SIG-M5 (cell line): ENCODE results near the gene CIZ1.

ENCODE experiments used
- DNase-seq: peaks from one replicate; lab custom pipeline; 2025; lab: John Stamatoyannopoulos, UW

The CIZ1 gene

DNA sequence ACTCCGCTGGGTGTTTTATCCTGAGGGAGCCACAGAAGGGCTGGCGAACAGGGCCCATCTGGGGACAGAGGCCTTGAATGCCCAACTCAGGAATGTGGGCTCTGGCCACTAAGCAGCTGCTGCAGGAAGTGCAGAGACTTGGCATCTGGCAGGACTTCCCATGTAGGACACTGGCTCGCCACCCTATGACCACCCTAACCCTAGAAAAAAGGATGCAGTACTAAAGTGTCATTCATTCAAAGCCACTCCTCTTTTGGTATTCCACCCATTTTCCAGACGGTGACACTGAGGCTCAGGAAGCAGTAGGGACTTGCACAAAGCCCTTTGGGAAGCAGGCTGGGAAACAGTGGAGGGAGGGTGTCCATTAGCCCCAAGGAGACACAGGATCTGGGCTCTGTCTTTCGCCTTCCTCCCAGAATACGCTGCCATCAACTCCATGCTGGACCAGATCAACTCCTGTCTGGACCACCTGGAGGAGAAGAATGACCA lies 28.3 kb downstream of the CIZ1 start:
- DNase-seq = no peak

DNA sequence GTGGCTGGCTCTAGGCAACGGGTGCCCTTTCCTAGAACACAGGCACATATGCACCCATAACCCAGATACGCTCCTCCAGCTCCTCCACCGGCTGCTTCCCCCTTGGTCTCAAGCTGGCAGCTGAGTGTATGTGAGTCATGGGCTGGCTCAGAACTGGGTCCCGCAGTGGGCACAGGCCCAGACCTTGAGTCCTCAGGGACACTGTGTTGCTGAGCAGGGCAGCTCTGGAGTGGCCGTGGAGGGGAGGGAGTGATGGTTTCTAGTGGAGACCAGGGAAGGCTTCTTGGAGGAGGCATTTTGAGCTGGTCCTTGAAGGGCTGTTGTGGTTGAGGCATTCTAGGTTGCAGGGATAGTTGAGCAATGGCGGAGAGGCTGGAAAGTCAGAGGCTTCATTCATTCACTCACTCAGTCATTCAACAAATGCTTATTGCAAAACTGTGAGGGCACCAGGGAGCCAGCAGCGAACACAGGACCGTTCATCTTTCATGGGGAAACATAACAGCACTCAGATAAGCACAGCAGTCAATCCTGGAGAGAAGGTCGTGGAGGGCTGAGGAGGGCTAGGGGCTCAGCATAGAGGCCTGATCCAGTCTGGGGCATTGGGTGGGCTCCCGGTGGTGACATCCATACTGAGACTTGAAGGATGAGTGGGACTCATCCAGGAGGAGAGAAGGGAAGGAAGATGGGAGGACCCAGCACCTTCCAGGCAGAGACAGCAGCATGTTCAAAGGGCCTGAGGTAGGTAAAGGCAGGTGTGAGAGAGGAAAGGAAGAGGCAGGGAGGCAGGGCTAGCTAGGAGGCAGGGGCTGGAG lies 29.0 kb downstream of the CIZ1 start:
- DNase-seq = no peak

DNA sequence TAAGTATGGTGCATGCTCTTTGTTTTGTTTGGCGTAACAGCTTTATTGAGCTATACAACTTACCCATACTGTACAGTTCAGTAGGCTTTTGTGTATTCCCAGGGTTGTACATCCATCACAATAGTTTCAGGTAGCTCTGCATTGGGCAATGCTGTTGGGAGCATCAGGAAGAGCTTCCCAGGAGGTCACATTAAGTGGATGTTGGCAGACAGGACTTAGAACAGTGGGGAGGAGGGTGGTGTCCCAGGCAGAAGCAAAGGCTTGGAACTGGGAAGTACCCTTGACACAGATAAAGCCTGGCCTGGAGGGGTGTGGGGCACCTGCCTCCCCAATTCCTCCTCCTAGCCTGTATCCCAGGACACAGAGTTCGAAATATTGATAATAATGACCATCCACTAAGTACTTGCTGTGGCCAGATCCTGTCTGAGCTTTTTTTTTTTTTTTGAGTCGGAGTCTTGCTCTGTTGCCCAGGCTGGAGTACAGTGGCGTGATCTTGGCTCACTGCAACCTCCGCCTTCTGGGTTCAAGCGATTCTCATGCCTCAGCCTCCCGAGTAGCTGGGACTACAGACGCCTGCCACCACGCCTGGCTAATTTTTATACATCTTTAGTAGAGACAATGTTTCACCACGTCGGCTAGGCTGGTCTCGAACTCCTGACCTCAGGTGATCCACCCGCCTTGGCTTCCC lies 30.0 kb downstream of the CIZ1 start:
- DNase-seq = no peak

DNA sequence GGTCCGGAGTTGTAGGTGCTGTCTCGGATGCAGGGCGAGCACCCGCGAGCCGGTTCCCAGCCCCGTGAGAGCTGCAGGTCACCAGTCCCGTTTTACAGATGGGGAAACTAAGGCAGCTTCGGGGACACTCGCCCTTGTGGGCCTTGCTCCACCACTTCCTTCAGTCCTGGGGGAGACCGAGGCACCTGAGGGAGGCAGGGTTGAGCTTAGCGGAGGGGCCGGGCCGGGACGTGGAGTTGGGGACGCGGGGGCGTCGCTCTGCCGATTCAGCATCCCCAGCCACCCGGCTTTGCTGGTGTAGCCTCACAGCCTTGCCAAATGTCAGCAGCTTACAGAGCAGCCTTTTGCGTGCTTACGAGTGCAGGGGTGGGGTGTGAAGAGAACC lies 30.8 kb downstream of the CIZ1 start:
- DNase-seq = no peak

DNA sequence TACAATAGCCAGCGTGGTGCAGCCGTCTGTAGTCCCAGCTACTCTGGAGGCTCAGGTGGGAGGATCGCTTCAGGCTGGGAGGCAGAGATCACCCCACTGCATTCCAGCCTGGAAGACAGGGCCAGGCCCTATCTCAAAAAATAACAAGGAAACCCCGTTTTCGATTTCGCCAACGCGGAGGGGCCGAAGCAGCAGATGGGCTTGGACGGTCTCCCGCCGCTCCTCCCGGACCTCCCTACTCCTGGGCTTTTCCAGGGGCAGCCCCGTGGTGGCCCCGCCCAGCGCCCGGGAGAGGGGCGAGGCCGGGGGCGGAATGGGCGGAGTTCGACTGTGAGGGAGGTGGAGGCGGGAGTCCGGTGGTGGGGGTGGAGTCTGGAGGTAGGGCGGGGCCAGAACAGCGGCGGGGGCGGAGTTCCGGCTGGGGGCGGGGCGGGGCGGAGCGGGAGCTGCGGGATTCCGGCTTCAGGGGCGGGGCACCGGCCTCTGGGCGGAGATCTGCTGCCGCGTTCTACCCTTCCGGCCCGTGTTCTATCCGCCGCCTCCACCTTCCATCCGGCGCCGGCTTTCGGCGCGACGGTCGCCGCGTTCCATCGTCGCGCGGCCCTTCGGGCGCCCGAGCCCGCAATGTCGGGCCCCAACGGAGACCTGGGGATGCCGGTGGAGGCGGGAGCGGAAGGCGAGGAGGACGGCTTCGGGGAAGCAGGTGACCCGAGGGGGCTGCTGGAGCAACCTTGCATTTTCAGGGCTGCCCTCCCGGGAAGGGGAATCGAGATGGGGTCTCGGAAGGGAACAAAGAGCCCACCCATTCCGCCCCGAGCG lies 31.4 kb downstream of the CIZ1 start, which contains the start of gene BBLN:
Gene BBLN (plus strand): TSS at position 482 of the 819 bp plus-strand sequence. CDS start 143 bp downstream, at position 625.
- peak; percentile 10 for DNase-seq

DNA sequence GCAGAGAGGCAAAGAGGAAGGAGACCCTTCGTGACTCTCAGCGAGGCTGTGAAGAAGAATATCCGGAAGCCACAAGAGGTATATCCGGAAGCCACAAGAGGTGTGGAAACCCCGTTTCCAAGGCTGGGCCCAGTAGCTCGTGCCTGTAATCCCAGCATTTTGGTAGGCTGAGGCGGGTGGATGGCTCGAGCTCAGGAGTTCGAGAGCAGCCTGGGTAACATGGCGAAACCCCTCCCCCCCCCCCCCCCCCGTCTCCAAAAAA lies 31.9 kb downstream of the CIZ1 start:
- no peak for DNase-seq

DNA sequence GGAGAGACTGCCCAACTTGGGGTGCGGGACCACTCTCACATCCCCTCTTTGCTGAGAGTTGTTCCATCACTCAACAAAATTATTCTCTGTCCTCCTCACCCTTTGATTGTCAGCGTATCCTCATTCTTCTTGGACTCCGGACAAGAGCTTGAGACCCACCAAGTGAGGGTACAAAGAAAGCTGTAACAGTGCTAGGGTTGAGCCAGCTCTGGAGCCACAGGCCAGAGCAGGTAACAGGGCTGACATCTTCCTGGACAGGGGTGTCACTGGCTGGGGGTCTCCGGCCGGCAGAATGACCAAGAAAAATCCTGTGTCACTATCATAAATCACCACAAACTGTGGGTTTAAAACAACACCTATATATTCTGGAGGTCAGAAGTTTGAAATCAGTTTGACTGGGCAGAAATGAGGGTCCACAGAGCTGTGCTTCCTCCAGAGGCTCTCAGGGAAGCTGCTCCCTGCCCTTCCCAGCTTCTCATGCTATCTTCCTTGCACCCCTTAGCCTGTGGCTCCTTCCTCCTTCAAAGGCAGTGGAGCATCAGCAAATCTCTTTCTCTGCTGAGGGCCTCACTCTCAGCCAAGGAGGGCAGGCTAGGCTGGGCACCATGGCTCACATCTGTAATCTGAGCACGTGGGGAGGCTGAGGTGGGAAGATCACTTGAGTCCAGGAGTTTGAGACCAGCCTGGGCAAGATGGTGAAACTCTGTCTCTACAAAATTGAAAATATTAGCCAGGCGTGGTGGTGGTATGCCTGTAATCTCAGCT lies 35.5 kb downstream of the CIZ1 start:
- DNase-seq = no peak

DNA sequence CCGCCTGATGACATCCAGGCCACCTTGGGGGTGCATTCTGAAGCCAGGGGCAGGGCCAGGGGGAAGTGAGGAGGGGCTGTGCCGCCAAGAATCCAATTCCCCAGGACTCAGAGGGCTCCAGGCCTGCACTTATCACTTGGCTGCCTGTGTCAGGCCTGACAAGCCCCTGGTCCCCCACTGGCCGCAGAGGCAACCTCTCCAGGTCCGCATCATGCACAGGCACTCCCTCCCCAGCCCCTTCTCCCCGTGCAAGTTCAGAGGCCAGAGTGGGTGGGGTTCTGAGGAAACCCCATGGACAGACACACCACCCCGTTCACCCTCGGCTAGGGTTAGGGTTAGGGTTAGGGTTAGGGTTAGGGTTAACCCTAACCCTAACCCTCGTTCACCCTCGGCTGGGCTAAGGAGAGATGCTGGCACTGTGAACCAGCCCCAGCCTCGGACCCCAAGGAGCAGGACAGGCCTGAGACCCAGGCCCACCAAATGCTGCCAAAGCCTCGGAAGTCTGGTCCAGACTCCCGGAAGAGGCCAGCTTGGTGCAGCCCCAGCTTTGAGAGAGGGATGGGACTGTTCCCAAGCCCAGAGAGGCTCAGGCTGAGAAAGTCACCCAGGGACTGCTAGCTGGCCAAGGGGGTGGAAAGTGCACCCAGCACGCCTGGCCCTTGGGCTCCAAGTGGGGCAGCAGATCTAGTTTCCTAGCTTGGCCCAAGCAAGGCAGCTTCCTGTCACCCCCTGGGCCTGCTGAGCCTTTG lies 37.3 kb downstream of the CIZ1 start:
- no peak for DNase-seq

DNA sequence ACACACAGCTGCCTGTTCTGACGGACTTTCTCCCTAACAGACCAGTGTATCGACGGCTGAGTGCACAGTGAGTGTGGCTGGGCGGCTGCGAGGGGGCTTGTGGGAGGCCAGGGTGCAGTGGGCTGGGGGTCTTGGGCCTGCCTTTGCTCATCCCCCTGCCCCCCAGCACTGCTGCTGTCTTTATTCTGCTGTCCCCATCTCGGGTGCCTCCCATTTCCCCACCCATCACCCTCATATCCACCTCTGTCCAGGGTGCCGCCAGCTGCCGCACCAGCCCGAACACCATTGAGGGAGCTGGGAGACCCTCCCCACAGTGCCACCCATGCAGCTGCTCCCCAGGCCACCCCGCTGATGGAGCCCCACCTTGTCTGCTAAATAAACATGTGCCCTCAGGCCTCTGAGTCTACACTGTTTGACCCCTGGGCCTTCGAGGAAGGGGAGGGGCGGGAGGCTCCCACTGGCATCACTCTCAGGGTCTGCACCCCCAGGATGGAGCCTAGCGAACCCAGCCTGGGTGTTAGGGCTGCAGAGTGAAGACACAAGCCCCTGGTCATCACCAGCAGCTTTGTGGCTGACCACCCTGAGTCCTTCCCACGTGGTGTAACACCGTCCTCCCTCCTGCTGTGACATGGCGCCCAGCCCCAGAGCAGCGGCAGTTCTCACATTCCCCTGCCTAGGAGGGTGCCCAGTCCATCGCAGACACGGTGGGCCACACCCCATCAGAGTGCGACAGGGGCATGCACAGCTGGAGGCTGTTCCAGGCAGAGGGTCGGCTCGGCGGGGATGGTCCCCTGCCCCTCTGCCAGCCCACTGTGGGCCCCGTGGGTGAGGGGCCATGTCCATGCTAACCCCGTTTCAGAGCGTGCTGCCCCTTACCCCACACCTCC lies 38.1 kb downstream of the CIZ1 start:
- no peak for DNase-seq

DNA sequence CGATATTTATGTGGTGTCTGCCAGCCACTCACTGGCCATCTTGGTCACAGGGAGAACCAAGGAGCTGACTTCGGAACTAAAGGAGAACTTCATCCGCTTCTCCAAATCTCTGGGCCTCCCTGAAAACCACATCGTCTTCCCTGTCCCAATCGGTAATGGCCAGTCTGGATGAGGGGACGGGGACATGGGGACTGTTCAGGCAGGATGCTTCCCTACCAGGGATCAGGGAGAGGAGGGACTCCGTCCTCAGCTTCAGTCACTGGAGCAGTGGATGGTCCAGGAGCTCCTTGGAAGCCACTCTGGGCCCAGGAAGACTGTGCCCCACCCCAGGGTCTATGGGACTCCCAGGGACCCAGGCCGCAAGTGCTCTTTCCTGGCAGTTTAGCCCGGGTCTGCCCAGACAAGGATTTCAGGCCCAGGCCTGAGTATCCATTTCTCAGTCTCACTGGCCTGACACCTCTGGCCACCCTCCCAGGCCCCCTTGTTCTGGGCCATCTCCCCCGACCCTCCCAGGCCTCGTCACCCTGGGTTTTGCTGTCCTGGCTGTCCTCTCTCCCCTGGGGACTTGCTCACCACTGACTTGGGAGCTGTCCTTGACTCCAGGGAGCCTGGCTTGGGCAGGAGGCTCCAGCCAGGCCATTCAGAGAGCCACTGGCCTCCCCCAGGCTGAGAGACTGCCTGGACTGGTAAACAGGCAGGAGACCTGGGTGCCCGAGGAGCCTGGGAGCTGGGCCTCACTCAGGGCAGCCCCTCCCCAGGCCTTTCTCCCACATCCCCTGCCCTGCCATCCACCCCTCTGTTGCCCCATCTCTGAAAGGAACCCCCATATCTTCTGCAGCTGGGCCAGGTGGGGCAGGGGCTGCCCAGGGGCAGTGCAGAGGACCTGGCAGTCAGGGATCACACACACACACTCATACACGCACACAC lies 39.0 kb downstream of the CIZ1 start:
- no peak for DNase-seq

DNA sequence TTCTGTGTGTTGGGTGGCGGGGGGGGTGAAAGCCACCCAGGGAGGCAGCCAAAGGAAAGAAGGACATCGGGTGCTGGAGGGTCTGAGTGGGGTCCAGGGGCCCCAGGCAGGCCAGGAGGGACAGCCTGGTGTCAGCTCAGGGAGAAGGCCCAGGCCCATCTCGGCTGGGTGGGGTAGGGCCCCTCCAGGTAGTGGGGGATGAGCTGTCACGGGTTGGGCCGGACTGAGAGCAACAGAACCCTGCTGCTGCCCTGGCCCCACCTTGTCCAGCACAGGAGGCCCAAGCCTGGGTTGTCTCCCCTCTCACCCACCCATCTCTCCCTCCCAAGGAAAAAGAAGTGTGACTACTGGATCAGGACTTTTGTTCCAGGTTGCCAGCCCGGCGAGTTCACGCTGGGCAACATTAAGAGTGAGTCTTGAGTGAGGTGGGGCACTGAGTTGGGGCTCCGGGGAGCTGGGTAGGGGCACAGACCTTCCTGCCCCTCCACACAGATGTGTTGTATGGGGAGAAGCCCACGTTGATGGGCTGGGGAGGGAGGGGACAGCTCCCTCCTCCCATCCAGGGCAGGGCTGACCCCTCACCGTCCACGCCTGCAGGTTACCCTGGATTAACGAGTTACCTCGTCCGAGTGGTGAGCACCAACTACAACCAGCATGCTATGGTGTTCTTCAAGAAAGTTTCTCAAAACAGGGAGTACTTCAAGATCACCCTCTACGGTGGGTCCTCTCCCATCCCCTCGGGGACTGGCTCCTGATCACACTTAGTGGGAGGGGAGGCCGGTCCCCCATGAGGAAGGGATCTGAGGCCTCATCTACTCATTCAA lies 39.9 kb downstream of the CIZ1 start:
- DNase-seq = no peak

DNA sequence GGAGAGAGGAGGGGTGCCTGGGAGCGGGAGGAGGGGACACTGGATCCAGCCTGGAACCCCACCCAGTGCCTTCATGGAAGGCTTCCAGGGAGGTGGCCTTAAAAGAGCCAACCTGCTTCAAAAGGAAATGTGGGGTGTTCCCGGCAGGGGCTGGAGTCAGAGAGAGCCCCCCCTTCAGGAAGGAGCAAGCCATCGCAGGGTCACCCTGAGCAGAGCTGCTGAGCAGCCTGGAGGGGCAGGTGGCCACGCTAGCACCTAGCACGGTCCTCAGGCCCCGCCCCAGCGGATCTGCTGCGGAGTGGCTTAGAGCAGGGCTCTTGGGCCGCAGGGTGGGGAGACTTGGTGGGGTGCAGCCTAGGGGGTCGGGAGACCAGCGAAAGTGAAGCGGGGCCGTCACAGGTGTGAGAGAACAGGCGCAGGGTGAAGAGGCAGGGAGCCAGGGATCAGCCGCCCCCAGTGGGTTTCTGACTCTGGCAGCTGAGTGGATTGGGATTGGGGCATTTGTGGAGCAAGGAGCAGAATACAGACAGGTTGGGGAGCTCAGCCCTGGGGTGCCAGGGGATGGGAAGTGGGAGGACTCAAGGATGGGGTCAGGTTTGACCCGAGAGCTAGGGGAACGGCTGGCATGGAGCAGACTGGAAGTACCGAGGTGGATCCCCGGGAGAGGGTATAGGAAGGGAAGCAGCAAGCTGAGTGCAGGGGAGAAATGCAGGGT lies 40.6 kb downstream of the CIZ1 start:
- DNase-seq = no peak

DNA sequence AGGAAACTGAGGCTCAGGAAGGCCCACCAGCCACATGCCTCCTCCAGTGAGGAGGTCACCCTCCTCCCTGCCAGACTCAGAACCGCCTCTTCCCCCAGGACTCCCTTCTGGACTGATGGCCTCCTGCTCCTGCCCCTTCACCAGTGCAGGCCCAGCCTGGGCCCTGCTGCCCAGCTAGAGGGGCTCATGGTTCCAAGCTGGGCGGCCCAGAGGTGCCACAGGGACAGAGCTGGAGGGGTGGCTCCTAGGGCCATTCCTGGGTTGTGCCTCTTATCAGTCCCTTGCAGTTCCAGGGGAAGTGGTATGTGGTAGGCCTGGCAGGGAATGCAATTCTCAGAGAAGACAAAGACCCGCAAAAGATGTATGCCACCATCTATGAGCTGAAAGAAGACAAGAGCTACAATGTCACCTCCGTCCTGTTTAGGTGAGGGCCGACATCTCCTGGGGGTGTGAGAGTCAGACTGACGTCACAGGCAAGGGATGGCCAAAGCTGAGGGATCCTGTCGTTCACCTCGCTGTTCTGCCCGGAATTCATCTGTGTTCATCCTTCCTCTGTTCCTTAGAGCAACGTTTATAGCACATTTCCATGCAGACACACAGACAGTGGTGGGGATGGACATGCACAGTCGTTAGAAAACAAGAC lies 41.3 kb downstream of the CIZ1 start:
- no peak for DNase-seq

DNA sequence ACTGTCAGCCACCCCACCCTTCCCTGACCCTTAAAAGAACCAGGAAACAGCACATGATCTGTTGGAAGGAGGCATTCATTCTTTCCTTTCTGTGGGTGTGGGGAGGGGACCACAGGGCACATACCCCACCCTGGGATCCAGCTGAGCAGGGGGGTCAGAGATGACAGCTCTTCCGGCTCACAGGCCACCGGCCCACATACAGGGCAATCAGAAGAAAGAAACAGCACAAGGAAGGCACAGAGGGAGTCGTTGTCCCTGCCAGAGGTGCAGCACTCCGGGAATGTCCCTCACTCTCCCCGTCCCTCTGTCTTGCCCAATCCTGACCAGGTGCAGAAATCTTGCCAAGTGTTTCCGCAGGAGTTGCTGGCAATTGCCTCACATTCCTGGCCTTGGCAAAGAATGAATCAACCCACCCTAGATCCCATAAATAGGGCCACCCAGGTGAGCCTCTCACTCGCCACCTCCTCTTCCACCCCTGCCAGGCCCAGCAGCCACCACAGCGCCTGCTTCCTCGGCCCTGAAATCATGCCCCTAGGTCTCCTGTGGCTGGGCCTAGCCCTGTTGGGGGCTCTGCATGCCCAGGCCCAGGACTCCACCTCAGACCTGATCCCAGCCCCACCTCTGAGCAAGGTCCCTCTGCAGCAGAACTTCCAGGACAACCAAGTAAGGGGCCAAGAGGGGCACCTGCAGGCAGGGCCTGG lies 42.2 kb downstream of the CIZ1 start, which contains the start of gene LCN2:
Gene LCN2 (plus strand): TSS at position 453 of the 701 bp plus-strand sequence. CDS start 73 bp downstream, at position 526.
- DNase-seq = no peak

DNA sequence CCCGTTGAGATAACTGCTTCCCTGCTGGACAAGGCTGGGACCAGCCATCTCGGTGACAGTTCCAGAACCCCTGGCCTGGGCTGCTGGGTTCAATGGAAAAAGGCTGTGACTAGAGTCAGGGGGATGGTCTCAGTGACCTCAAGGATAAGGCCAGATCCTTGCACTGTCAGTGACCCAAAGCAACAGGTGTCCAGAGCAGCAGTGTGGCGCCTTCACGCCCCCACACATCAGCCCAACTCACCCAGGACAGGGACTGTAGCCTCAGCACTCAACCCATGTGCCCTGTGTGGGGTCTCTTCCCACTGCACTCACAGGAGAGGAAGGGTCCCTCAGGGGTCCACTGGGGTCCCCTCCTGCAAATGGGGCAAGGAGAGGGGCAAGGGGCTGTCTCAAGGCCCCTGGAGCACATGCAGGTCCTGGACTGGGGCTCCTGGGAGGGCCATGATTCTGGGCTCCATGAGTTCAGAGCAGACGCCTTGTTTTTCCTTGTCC lies 42.8 kb downstream of the CIZ1 start:
- DNase-seq = no peak

DNA sequence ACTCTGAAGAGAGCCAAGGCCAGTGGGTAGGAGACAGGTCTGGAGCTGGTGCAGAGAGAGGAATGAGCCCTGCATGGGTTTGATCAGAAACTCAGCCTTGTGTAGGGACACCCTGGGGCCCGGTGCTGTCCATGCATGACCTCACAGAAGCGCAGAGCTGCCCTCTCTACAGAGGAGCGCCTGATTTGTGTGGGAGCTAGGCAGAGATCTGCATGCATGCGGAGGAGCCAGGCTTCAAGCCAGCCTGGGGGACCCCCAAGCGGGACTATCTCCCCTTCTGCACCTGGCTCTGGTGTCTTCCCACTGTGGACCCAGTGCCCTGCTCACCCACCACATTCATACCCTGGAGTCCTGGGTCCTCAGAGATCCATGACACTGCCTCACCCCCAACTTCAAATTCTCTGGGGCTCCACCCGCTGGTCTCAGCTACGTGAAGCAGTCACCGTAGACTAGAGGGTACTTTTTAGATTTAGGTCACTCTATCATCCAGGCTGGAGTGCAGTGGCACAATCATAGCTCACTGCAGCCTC lies 44.7 kb downstream of the CIZ1 start:
- no peak for DNase-seq
